ENCODE data around the gene CYB5R3. TPM values are rescaled to one million over a fixed set of nuclear protein-coding genes. Genes with fewer than 3 reads are reported as not detected.
A peak's percentile ranks its signal among the peaks of the same experiment; 100 is the strongest.

CYB5R3 gene
- total and polyA plus RNA-seq, 7 experiments from 2014 or later, result 34.3 to 74.1 (median 42.3) TPM

DNA sequence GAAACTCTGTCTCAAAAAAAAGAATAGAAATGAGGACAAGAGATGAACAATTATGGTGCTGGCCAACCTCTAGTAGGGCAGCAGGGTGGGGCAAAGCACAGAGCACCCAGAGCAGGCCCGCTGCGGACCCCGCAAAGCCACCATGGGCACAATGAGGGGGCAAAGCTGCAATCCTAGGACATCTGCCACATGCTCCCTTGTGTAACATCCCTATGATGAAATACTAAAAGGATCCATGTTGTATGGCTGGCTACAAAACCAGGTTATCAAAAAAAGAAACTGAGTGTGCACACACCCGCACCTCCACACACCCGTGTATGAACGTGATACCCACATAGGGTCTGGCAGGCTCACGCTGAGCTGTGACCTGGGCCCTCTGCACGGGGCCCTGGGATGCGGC lies 16.2 kb downstream of the CYB5R3 start:
- Mint-ChIP-seq H3K27me3 (no peaks in the 10 kb centered on the region), H3K4me3 (no peak overlapping the region), H3K36me3 (peaks cover 0 to 17% (median 1%) of the 10 kb centered on the region in 5 donors), H3K9me3 (no peaks in the 10 kb centered on the region), H3K4me1 (peaks cover 0 to 5% (median 0%) of the 10 kb centered on the region in 7 donors), H3K27ac (no peak overlapping the region)
- H3K4me1 ChIP-seq (ENCODE audit: control insufficient read depth in 2 of 2, insufficient read depth in 2 of 2, low read length in 2 of 2), result no peaks in the 10 kb centered on the region
- no peak for DNase-seq
- H3K9me3 ChIP-seq (ENCODE audit: control insufficient read depth in 2 of 3, low read length in 3 of 3), result no peaks in the 10 kb centered on the region
- intact Hi-C loops (cut with micrococcal nuclease), result no loop called here
- ATAC-seq, result no peak
- H3K27ac ChIP-seq (ENCODE audit: low read depth, low read length), result no peak overlapping the region
- H3K36me3 ChIP-seq (ENCODE audit: control insufficient read depth in 2 of 3, insufficient read depth in 3 of 3, low read length in 3 of 3), result peaks cover 0 to 72% (median 0%) of the 10 kb centered on the region in 3 experiments
- POLR2A ChIA-PET, result no interaction called here
- CTCF ChIA-PET, result no interaction called here
- H3K4me3 ChIP-seq (ENCODE audit: low read length), result no peak overlapping the region
- H3K27me3 ChIP-seq (ENCODE audit: control insufficient read depth in 2 of 2, insufficient read depth in 2 of 2, low read length in 2 of 2), result no peaks in the 10 kb centered on the region

DNA sequence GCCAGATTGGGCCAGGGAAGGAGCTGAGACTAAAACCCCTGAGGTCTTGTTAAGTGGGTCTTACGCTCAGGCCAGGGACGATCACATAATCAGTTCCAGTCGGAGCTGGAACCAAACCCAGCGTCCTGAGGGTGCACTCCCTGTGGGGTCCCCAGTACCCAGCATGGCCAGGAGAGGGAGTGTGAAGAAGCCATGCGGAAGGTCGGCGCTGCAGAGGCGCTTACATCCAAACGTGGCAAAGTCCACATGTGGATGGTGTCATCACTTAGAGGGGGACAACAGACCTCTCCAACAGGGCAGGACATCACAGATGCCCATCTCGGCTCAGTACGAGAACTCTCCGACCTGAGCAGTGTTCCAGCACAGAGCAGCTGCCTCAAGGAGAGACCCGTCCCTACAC lies 17.1 kb downstream of the CYB5R3 start:
- H3K36me3 ChIP-seq (ENCODE audit: control insufficient read depth in 2 of 3, insufficient read depth in 3 of 3, low read length in 3 of 3), result peaks cover 0 to 80% (median 0%) of the 10 kb centered on the region in 3 experiments
- no peak overlapping the region for H3K4me3 ChIP-seq (ENCODE audit: low read length)
- intact Hi-C loops (cut with micrococcal nuclease), result no loop called here
- no peak for ATAC-seq
- no peaks in the 10 kb centered on the region for H3K27me3 Mint-ChIP-seq
- H3K36me3 Mint-ChIP-seq, result peaks cover 0 to 17% (median 1%) of the 10 kb centered on the region in 5 donors
- H3K9me3 ChIP-seq (ENCODE audit: control insufficient read depth in 2 of 3, low read length in 3 of 3), result no peaks in the 10 kb centered on the region
- POLR2A ChIA-PET, result no interaction called here
- no peaks in the 10 kb centered on the region for H3K9me3 Mint-ChIP-seq
- no peak for DNase-seq
- no peak overlapping the region for H3K27ac ChIP-seq (ENCODE audit: low read depth, low read length)
- no peak overlapping the region for H3K4me3 Mint-ChIP-seq
- no peaks in the 10 kb centered on the region for H3K27me3 ChIP-seq (ENCODE audit: control insufficient read depth in 2 of 2, insufficient read depth in 2 of 2, low read length in 2 of 2)
- H3K4me1 Mint-ChIP-seq, result peaks cover 0 to 2% (median 0%) of the 10 kb centered on the region in 7 donors
- CTCF ChIA-PET, result no interaction called here
- H3K27ac Mint-ChIP-seq, result peak overlapping the region in 1 of 9 donors; percentile 29
- H3K4me1 ChIP-seq (ENCODE audit: control insufficient read depth in 2 of 2, insufficient read depth in 2 of 2, low read length in 2 of 2), result no peaks in the 10 kb centered on the region

DNA sequence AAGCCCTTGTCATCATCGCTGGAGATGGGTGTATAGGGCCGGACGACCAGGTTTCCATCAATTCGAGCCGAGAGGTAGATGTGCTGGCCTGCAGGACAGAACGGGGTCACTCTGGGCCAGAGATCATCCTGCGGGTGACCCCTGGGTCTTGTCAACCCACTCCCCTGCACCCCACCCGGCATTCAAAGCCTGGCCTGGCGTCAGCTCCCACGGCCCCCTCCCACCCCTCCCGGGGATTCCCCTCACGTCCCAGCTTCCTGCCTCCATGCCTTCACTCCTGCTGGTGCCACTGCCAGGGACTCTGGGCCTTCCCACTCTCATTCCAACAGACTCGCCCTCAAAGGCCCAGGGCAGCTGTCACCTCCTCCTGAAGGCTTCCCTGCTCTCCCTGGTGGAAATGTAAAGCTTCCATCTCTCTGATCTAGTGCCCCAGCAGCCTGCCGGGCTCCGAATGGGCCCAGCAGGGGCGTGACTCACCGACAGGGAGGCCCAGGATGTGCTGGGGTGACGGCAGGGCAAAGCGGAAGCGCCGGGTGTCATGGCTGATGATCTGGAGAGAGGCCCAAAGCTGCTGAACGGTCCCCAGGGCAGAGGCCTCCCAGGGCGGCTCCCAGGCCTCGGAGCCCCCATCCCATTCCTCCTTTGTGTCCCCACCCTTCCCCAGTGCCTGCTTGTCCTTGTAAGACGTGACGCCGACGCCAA lies 18.1 kb downstream of the CYB5R3 start:
- no peaks in the 10 kb centered on the region for H3K27me3 Mint-ChIP-seq
- H3K4me1 Mint-ChIP-seq, result peaks cover 0 to 2% (median 0%) of the 10 kb centered on the region in 7 donors
- no peaks in the 10 kb centered on the region for H3K9me3 Mint-ChIP-seq
- ATAC-seq (no peak), DNase-seq (no peak)
- peaks cover 0 to 82% (median 0%) of the 10 kb centered on the region in 3 experiments for H3K36me3 ChIP-seq (ENCODE audit: control insufficient read depth in 2 of 3, insufficient read depth in 3 of 3, low read length in 3 of 3)
- intact Hi-C loops (cut with micrococcal nuclease), result no loop called here
- no peak overlapping the region for H3K4me3 Mint-ChIP-seq
- H3K27ac ChIP-seq (ENCODE audit: low read depth, low read length), result no peak overlapping the region
- no peaks in the 10 kb centered on the region for H3K27me3 ChIP-seq (ENCODE audit: control insufficient read depth in 2 of 2, insufficient read depth in 2 of 2, low read length in 2 of 2)
- no peaks in the 10 kb centered on the region for H3K9me3 ChIP-seq (ENCODE audit: control insufficient read depth in 2 of 3, low read length in 3 of 3)
- H3K4me3 ChIP-seq (ENCODE audit: low read length), result no peak overlapping the region
- H3K27ac Mint-ChIP-seq, result peak overlapping the region in 1 of 9 donors; percentile 41
- H3K36me3 Mint-ChIP-seq, result peaks cover 0 to 22% (median 1%) of the 10 kb centered on the region in 5 donors
- no peaks in the 10 kb centered on the region for H3K4me1 ChIP-seq (ENCODE audit: control insufficient read depth in 2 of 2, insufficient read depth in 2 of 2, low read length in 2 of 2)
- ChIA-PET CTCF (no interaction called here), POLR2A (no interaction called here)

DNA sequence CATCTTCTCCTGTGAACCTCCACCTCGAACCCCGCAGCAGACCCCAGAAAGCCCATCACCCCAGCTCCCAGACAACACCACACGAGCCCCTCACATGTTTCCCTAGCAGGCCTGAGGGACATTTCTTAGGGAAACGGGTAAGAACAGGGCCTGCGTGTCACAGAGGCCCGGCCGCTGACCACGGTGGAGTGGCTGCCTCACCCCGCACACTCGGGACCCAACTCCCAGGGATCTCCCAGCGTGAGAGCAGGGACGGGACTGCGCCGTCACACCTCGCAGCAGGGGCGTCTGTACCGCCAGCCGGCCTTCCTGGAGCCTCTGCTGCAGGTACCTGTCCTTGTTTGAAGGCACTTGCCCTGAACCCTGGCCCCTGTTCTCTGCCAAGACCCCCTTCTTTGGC lies 19.0 kb downstream of the CYB5R3 start:
- H3K4me3 Mint-ChIP-seq, result no peak overlapping the region
- Histone ChIP-seq H3K9me3 (ENCODE audit: control insufficient read depth in 2 of 3, low read length in 3 of 3) (no peaks in the 10 kb centered on the region), H3K4me3 (ENCODE audit: low read length) (no peak overlapping the region), H3K36me3 (ENCODE audit: control insufficient read depth in 2 of 3, insufficient read depth in 3 of 3, low read length in 3 of 3) (peaks cover 0 to 79% (median 0%) of the 10 kb centered on the region in 3 experiments), H3K27ac (ENCODE audit: low read depth, low read length) (no peak overlapping the region), H3K4me1 (ENCODE audit: control insufficient read depth in 2 of 2, insufficient read depth in 2 of 2, low read length in 2 of 2) (no peaks in the 10 kb centered on the region), H3K27me3 (ENCODE audit: control insufficient read depth in 2 of 2, insufficient read depth in 2 of 2, low read length in 2 of 2) (no peaks in the 10 kb centered on the region)
- intact Hi-C loops (cut with micrococcal nuclease), result no loop called here
- peaks cover 0 to 2% (median 0%) of the 10 kb centered on the region in 7 donors for H3K4me1 Mint-ChIP-seq
- ChIA-PET CTCF (no interaction called here), POLR2A (no interaction called here)
- no peaks in the 10 kb centered on the region for H3K9me3 Mint-ChIP-seq
- no peak overlapping the region for H3K27ac Mint-ChIP-seq
- H3K36me3 Mint-ChIP-seq, result peaks cover 0 to 18% (median 1%) of the 10 kb centered on the region in 5 donors
- ATAC-seq, result no peak
- H3K27me3 Mint-ChIP-seq, result no peaks in the 10 kb centered on the region
- no peak for DNase-seq

DNA sequence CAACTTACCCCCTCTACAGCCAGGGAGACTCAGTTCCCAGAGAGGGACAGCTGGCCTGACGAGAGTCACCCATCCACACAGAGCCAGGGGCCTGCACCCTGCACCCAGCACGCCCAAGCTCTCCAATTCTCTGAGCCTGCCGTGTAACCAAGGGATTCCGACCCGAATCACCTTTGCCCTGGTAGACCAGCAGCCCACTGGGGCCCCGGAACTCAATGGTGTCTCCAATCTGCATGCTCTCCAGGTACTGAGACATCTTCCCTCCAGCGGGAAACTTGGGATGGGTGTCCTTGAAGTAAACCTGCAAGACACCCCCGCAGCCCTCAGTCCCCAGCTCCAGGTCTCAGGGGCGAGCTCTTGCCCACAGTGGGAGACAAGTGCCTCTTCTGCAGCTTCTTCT lies 21.2 kb downstream of the CYB5R3 start:
- H3K27ac ChIP-seq (ENCODE audit: low read depth, low read length), result no peak overlapping the region
- H3K4me3 ChIP-seq (ENCODE audit: low read length), result no peak overlapping the region
- Mint-ChIP-seq H3K4me3 (no peak overlapping the region), H3K27ac (no peak overlapping the region), H3K9me3 (no peaks in the 10 kb centered on the region), H3K27me3 (no peaks in the 10 kb centered on the region), H3K36me3 (peaks cover 0 to 18% (median 1%) of the 10 kb centered on the region in 5 donors), H3K4me1 (peaks cover 0 to 4% (median 0%) of the 10 kb centered on the region in 7 donors)
- no peak for ATAC-seq
- POLR2A ChIA-PET, result no interaction called here
- H3K36me3 ChIP-seq (ENCODE audit: control insufficient read depth in 2 of 3, insufficient read depth in 3 of 3, low read length in 3 of 3), result peaks cover 0 to 87% (median 0%) of the 10 kb centered on the region in 3 experiments
- no peaks in the 10 kb centered on the region for H3K27me3 ChIP-seq (ENCODE audit: control insufficient read depth in 2 of 2, insufficient read depth in 2 of 2, low read length in 2 of 2)
- no peaks in the 10 kb centered on the region for H3K9me3 ChIP-seq (ENCODE audit: control insufficient read depth in 2 of 3, low read length in 3 of 3)
- H3K4me1 ChIP-seq (ENCODE audit: control insufficient read depth in 2 of 2, insufficient read depth in 2 of 2, low read length in 2 of 2), result no peaks in the 10 kb centered on the region
- CTCF ChIA-PET, result no interaction called here
- intact Hi-C loops (cut with micrococcal nuclease), result no loop called here
- DNase-seq, result no peak

DNA sequence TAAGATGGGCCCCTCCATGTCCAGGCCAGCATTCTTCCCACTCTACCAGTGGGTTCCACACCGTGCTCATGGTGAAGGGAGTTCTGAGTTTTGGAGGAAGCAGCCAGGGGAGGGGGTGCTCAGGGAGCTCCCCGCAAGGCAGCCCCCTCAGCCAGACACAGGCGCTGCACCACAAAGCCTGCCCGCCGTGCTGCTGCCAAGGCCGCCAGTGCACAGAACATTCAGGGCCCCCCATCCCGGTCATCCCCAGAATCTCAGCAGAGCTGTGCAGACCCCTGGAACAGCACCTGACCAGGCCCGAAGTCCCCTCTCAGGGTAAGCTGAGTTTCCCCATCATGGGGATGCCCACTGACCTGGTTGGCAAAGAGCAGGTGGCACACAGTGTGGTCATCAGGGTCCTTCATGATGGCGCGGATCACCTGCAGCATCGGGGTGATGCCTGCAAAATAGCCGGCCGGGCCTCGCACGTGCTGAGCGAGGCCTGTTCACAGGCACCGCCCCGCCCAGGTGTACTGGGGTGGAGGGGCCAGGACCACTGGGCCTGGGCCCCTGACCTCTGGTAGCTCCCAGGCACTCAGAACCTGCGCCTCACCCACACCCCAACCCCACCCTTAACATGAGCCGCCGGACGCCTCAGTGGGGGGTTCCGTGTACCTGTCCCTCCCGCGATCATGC lies 22.1 kb downstream of the CYB5R3 start:
- intact Hi-C loops (cut with micrococcal nuclease), result no loop called here
- Histone ChIP-seq H3K36me3 (ENCODE audit: control insufficient read depth in 2 of 3, insufficient read depth in 3 of 3, low read length in 3 of 3) (peaks cover 0 to 87% (median 0%) of the 10 kb centered on the region in 3 experiments), H3K9me3 (ENCODE audit: control insufficient read depth in 2 of 3, low read length in 3 of 3) (no peaks in the 10 kb centered on the region), H3K27me3 (ENCODE audit: control insufficient read depth in 2 of 2, insufficient read depth in 2 of 2, low read length in 2 of 2) (no peaks in the 10 kb centered on the region), H3K4me1 (ENCODE audit: control insufficient read depth in 2 of 2, insufficient read depth in 2 of 2, low read length in 2 of 2) (no peaks in the 10 kb centered on the region), H3K27ac (ENCODE audit: low read depth, low read length) (no peak overlapping the region), H3K4me3 (ENCODE audit: low read length) (no peak overlapping the region)
- Mint-ChIP-seq H3K36me3 (peaks cover 0 to 18% (median 1%) of the 10 kb centered on the region in 5 donors), H3K27me3 (no peaks in the 10 kb centered on the region), H3K4me1 (peaks cover 0 to 4% (median 0%) of the 10 kb centered on the region in 7 donors), H3K9me3 (no peaks in the 10 kb centered on the region), H3K27ac (no peak overlapping the region), H3K4me3 (no peak overlapping the region)
- no peak for ATAC-seq
- DNase-seq, result no peak
- ChIA-PET POLR2A (no interaction called here), CTCF (no interaction called here)

All from naive thymus-derived CD4-positive, alpha-beta T cell (primary cell).